Measurements from ENCODE around the gene AAMDC.

Gene AAMDC

GRCh38 chr11:77820565-77821348 lies at the start of gene AAMDC, which contains the start of gene RSF1:
Gene AAMDC, plus strand, starts transcription at chr11:77821144. Its CDS starts 21,353 bp downstream, at chr11:77842497.
Gene RSF1, minus strand, starts transcription at chr11:77820722. Its CDS starts 8 bp downstream, at chr11:77820714.
- peak; percentile 93 to 94 for DNase-seq (ENCODE audit: low read depth in 2 of 2, low spot score in 1 of 2)

- no peak for DNase-seq (ENCODE audit: low read depth in 2 of 2, low spot score in 1 of 2)
Observed at GRCh38 chr11:77775936-77776335, 45.0 kb upstream of the AAMDC start.

GRCh38 chr11:77776455-77776854 lies 44.5 kb upstream of the AAMDC start:
- no peak for DNase-seq (ENCODE audit: low read depth in 2 of 2, low spot score in 1 of 2)

GRCh38 chr11:77778118-77778517 lies 42.8 kb upstream of the AAMDC start:
- no peak for DNase-seq (ENCODE audit: low read depth in 2 of 2, low spot score in 1 of 2)

GRCh38 chr11:77778549-77778948 lies 42.4 kb upstream of the AAMDC start:
- no peak for DNase-seq (ENCODE audit: low read depth in 2 of 2, low spot score in 1 of 2)

- DNase-seq (ENCODE audit: low read depth in 2 of 2, low spot score in 1 of 2): no peak
Observed at GRCh38 chr11:77779935-77780334, 41.0 kb upstream of the AAMDC start.

- no peak for DNase-seq (ENCODE audit: low read depth in 2 of 2, low spot score in 1 of 2)
Observed at GRCh38 chr11:77783025-77783424, 37.9 kb upstream of the AAMDC start.

- DNase-seq (ENCODE audit: low read depth in 2 of 2, low spot score in 1 of 2): no peak
Observed at GRCh38 chr11:77784572-77784971, 36.4 kb upstream of the AAMDC start.

GRCh38 chr11:77789061-77789730 lies 31.7 kb upstream of the AAMDC start:
- no peak for DNase-seq (ENCODE audit: low read depth in 2 of 2, low spot score in 1 of 2)

GRCh38 chr11:77789731-77790476 lies 31.0 kb upstream of the AAMDC start:
- no peak for DNase-seq (ENCODE audit: low read depth in 2 of 2, low spot score in 1 of 2)

- DNase-seq (ENCODE audit: low read depth in 2 of 2, low spot score in 1 of 2): no peak
Observed at GRCh38 chr11:77791301-77791700, 29.6 kb upstream of the AAMDC start.

GRCh38 chr11:77793972-77794371 lies 27.0 kb upstream of the AAMDC start:
- no peak for DNase-seq (ENCODE audit: low read depth in 2 of 2, low spot score in 1 of 2)

- DNase-seq (ENCODE audit: low read depth in 2 of 2, low spot score in 1 of 2): no peak
Observed at GRCh38 chr11:77799338-77799737, 21.6 kb upstream of the AAMDC start.

- no peak for DNase-seq (ENCODE audit: low read depth in 2 of 2, low spot score in 1 of 2)
Observed at GRCh38 chr11:77800449-77800848, 20.5 kb upstream of the AAMDC start.

GRCh38 chr11:77801477-77801876 lies 19.5 kb upstream of the AAMDC start:
- no peak for DNase-seq (ENCODE audit: low read depth in 2 of 2, low spot score in 1 of 2)

GRCh38 chr11:77806415-77806814 lies 14.5 kb upstream of the AAMDC start:
- DNase-seq (ENCODE audit: low read depth in 2 of 2, low spot score in 1 of 2): no peak

GRCh38 chr11:77806993-77807392 lies 14.0 kb upstream of the AAMDC start:
- no peak for DNase-seq (ENCODE audit: low read depth in 2 of 2, low spot score in 1 of 2)

GRCh38 chr11:77813256-77813655 lies 7.7 kb upstream of the AAMDC start:
- DNase-seq (ENCODE audit: low read depth in 2 of 2, low spot score in 1 of 2): no peak

- DNase-seq (ENCODE audit: low read depth in 2 of 2, low spot score in 1 of 2): no peak
Observed at GRCh38 chr11:77814848-77815247, 6.1 kb upstream of the AAMDC start.

GRCh38 chr11:77815459-77815858 lies 5.5 kb upstream of the AAMDC start:
- DNase-seq (ENCODE audit: low read depth in 2 of 2, low spot score in 1 of 2): no peak

GRCh38 chr11:77819411-77819920 lies 1.5 kb upstream of the AAMDC start:
- DNase-seq (ENCODE audit: low read depth in 2 of 2, low spot score in 1 of 2): peak; percentile 57 to 73

Measured in stimulated activated CD8-positive, alpha-beta memory T cell treated with anti-CD3 and anti-CD28 coated beads, Interleukin-4, amount 100 ng/mL, for 1 hour (primary cell).